ENCODE results near the gene VAV2. TPM values are rescaled to one million over a fixed set of nuclear protein-coding genes. Genes with fewer than 3 reads are reported as not detected.
"Not testable (repeated sequence)": the region's sequence is repeated elsewhere in the genome, so short reads cannot be mapped to it uniquely, and the experiment has no call there.

VAV2 gene
- total RNA-seq, 1 experiment from 2014 or later, result 28.0 TPM

- Histone ChIP-seq H3K27ac (0 out of 2 replicates have a peak overlapping the region, but pooled peaks have one; percentile 3), H3K27me3 (no peaks in the 10 kb centered on the region), H3K36me3 (no peaks in the 10 kb centered on the region), H3K4me3 (no peak overlapping the region), H3K4me1 (peaks cover 31% of the 10 kb centered on the region), H3K9me3 (replicated peaks) (no peaks in the 10 kb centered on the region)
- DNase-seq, result peak; percentile 85 to 93
Measured at GRCh38 chr9:133994353-133995011, 2.4 kb upstream of the VAV2 start.

DNA sequence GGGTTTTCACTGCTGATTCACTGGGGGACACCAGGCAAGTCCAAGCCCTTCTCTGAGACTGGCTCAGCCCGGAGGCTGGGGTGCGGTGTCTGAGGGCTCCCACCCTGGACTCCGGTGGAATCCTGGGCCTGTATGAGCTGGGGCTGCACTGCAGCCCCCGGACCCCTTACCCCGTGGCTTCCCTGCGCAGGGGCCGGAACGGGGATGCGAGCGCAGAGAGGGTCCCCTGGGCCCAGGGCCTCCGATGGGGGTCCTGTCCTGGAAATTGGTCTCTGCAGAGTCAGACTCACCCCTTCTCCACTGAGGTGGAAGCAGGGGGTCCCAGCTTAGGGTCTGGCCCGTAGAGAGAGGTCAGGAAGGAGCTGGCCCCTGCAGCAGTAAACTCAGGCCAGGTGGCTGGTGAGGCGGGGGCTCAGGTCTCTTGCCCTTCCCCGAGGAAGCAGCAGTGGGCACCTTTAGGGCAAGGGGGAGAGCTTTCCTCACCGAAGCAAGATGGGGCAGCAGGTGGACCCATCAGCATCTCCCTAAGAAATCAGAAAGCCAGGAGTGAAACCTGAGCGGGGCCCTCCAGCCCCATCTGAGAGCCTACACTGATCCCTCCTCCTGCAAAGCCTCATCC lies 1.6 kb upstream of the VAV2 start:
- no peaks in the 10 kb centered on the region for H3K36me3 ChIP-seq
- DNase-seq, result no peak
- H3K4me3 ChIP-seq, result peak overlapping the region; percentile 85
- no peaks in the 10 kb centered on the region for H3K9me3 ChIP-seq (replicated peaks)
- peak overlapping the region; percentile 83 for H3K27ac ChIP-seq
- no peaks in the 10 kb centered on the region for H3K27me3 ChIP-seq
- H3K4me1 ChIP-seq, result peaks cover 24% of the 10 kb centered on the region

DNA sequence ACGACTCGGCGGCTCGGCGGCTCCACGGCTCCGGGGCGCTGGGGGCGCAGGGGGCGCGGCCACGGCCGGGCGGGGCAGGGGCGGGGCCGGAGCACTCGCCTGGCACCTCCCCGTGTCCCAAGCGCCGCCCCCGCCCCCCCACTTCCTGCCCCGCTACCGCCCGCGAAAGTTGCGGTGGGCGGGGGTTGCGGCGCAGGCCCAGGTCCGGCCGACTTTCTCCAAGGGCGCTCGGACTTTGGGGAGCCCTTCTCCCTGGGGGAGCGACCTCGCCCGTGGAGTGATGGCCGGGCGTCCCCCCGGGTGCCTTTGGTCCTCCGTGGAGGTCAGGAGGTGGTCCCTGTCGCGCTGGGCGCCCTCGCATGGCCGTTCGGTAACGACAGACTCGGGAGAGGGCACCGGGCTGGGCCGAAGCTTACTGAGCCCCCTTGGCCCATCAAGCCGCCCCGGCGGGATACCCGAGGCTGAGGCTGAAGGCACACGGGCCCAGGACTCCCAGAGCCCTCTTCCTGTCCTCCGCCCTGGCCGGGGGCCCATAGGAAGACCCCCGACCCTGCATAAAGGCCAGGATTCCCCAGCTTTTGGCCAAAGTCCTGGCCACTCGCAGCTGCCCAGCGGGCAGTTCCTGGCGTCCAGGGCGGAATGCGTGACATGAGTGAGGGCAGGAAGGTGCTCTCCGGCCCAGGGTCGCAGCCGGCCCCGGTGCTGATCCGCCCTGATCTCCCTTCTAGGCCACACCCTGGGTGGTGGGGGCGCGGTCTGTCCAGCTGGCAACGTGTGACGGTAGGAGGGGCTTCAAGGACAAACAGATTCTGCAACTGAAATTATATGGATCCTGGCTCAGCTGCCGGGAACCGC lies 883 bp upstream of the VAV2 start:
- Histone ChIP-seq H3K27ac (peak overlapping the region; percentile 83), H3K4me1 (peaks cover 24% of the 10 kb centered on the region)
- peak; percentile 92 for DNase-seq

GRCh38 chr9:133991214-133991921 lies 756 bp downstream of the VAV2 start:
- Histone ChIP-seq H3K27me3 (no peaks in the 10 kb centered on the region), H3K4me1 (peaks cover 21% of the 10 kb centered on the region), H3K9me3 (replicated peaks) (no peaks in the 10 kb centered on the region), H3K4me3 (peak overlapping the region; percentile 85), H3K36me3 (no peaks in the 10 kb centered on the region), H3K27ac (peak overlapping the region; percentile 23; the same call in 1 of the 2 replicates)
- peak in 1 of 2 experiments; percentile 31 for DNase-seq

More for the DNA sequence above, 883 bp upstream of the VAV2 start:
- no peaks in the 10 kb centered on the region for H3K9me3 ChIP-seq (replicated peaks)
- peak overlapping the region; percentile 85 for H3K4me3 ChIP-seq
- no peaks in the 10 kb centered on the region for H3K27me3 ChIP-seq
- H3K36me3 ChIP-seq, result no peaks in the 10 kb centered on the region

DNA sequence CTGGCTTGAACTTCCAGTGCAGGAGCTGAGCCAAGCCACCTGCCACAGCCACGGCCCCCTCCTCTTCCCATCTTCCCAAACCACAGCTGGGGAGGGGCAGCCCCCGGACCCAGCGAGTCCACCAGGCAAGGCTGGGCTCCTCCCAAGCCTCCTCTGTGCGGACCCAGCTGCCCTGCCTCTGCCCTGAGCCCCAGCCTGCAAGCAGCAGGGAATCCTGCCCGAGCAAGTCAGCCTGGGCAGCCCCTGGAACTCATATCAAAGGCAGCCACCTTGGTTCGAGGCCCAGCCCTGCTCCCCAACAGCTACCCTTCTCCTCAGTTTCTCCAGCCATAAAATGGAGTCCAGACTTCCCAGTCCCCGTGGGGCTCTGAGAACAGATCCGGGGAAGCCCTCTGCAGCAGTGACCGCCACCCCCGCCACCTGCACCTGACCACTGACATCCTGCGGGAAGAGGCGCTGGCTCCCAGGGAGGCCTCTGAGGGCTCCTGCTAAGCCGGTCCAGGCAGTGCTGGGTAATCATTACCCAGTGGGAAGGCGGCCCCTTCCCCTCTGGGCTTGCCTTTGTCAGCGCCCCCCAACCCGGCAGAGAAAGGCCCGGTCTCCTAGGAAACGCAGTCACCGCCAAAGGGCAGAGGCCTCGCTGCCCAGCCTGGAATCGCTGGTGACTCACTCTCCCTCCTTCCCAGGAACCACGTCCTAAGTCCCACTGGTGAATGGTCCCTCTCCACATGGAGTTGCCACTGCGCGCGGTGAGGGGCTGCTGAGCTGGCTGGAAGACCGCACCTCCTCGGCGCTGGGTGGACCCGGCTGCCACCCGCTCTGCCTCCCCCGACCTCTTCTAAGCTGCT lies 1.5 kb downstream of the VAV2 start:
- peak overlapping the region; percentile 85 for H3K4me3 ChIP-seq
- H3K36me3 ChIP-seq, result no peaks in the 10 kb centered on the region
- peaks cover 21% of the 10 kb centered on the region for H3K4me1 ChIP-seq
- no peaks in the 10 kb centered on the region for H3K27me3 ChIP-seq
- peak overlapping the region; percentile 23; the same call in 1 of the 2 replicates for H3K27ac ChIP-seq
- peak; percentile 66 to 72 for DNase-seq
- H3K9me3 ChIP-seq (replicated peaks), result no peaks in the 10 kb centered on the region

GRCh38 chr9:133989625-133990365 lies 2.3 kb downstream of the VAV2 start:
- DNase-seq, result peak in 1 of 2 experiments; percentile 2
- peaks cover 16% of the 10 kb centered on the region for H3K4me1 ChIP-seq
- no peaks in the 10 kb centered on the region for H3K36me3 ChIP-seq
- H3K27me3 ChIP-seq, result no peaks in the 10 kb centered on the region
- H3K27ac ChIP-seq, result no peak overlapping the region
- no peaks in the 10 kb centered on the region for H3K9me3 ChIP-seq (replicated peaks)
- peak overlapping the region; percentile 85 for H3K4me3 ChIP-seq

DNA sequence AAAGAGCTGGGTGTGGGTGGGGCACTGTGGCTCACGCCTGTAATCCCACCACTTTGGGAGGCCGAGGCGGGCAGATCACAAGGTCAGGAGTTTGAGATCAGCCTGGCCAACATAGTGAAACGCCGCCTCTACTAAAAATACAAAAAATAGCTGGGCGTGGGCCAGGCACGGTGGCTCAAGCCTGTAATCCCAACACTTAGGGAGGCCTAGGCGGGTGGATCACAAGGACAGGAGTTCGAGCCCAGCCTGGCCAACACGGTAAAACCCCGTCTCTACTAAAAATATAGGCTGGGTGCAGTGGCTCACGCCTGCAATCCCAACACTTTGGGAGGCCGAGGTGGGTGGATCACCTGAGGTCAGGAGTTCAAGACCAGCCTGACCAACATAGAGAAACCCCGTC lies 3.4 kb downstream of the VAV2 start:
- not testable (repeated sequence) for H3K4me3 ChIP-seq; DNase-seq; H3K27ac ChIP-seq; H3K36me3 ChIP-seq; H3K4me1 ChIP-seq; H3K9me3 ChIP-seq (replicated peaks); H3K27me3 ChIP-seq

GRCh38 chr9:133987946-133988665 lies 4.0 kb downstream of the VAV2 start:
- H3K9me3 ChIP-seq (replicated peaks), result no peaks in the 10 kb centered on the region
- H3K36me3 ChIP-seq, result no peaks in the 10 kb centered on the region
- no peak overlapping the region for H3K4me3 ChIP-seq
- DNase-seq, result peak in 1 of 2 experiments; percentile 2
- H3K27ac ChIP-seq, result no peak overlapping the region
- no peaks in the 10 kb centered on the region for H3K27me3 ChIP-seq
- H3K4me1 ChIP-seq, result peaks cover 7% of the 10 kb centered on the region; the same call in 1 of the 2 replicates

DNA sequence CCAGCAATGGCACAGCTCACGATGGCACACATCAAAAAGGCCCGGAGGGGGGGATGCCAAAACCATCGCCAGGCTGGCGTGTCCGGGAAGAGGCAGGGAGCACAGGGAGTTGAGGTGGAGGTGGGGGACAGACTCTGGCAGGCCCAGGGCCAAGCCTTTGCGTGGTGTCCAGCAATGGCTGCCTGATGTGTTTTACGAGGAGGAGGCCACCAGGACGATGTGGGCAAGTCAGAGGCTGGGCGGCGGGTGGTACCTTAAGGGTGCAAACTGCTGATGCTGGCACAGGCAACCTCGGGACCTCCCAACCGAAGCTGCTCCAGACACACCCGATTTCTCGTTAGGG lies 4.7 kb downstream of the VAV2 start:
- no peak overlapping the region for H3K4me3 ChIP-seq
- H3K27ac ChIP-seq, result no peak overlapping the region
- no peaks in the 10 kb centered on the region for H3K27me3 ChIP-seq
- peaks cover 11% of the 10 kb centered on the region; the same call in 1 of the 2 replicates for H3K4me1 ChIP-seq
- peak in 1 of 2 experiments; percentile 2 for DNase-seq
- H3K36me3 ChIP-seq, result no peaks in the 10 kb centered on the region
- H3K9me3 ChIP-seq (replicated peaks), result no peaks in the 10 kb centered on the region

GRCh38 chr9:133986774-133987445 lies 5.2 kb downstream of the VAV2 start:
- no peak for DNase-seq
- Histone ChIP-seq H3K27ac (no peak overlapping the region), H3K4me1 (peaks cover 15% of the 10 kb centered on the region; the same call in 1 of the 2 replicates), H3K4me3 (no peak overlapping the region), H3K27me3 (no peaks in the 10 kb centered on the region), H3K36me3 (no peaks in the 10 kb centered on the region), H3K9me3 (replicated peaks) (no peaks in the 10 kb centered on the region)

DNA sequence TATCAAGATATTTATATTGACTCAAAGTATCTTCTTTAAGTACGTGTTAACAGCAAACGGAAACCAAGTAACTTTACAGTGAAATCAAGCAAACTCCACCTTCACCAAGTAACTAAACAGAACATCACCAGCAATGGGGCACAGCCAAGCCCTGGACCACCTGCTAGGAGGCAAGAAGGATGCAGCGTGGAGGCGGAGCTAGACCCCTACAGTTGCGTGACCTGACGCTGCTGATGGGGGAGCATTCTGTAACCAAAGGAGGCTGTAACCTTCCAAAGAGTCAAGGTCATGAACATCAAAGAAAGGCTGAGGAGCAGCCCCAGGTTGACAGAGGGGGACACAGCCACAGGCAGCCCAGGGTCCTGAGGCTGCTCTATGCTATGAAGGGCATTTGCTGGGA lies 6.1 kb downstream of the VAV2 start:
- Histone ChIP-seq H3K9me3 (replicated peaks) (no peaks in the 10 kb centered on the region), H3K36me3 (no peaks in the 10 kb centered on the region), H3K4me1 (peaks cover 24% of the 10 kb centered on the region), H3K27me3 (no peaks in the 10 kb centered on the region), H3K4me3 (no peak overlapping the region), H3K27ac (no peak overlapping the region)
- DNase-seq, result no peak

DNA sequence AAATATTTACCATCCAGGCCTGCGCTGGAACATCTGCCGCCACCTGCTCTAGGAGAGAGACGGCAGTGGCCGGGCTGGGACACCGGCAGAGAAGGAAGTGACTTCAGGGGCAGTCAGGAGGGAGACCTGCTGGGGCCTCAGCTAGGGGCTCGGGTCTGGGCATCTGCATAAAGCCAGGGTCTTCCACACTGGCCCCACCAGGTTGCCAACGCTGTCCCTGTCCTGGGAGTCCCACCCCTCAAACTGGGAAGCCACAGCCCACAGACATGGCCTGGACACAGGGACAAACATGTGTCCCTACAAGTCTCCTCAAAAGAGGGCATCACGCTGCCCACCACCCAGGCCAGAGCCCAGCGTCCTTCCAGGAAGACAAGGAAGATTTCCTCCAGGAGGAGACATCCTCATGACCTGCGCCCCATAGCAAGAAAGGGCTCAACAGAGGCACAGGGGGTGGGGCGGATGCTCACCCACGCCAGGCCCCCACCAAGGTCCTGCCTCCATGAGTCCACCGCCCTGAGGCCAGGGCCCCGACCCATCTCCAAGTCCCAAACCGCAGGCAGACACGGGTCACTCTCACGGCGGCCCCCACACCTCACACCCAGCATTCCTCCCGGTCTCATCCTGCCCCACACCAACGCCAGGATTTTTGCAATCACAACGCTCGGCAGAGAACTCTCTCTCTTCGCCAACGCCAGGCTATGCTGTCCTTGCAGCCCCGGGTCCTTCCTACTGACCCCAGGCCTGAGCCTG lies 9.0 kb downstream of the VAV2 start:
- Histone ChIP-seq H3K27ac (no peak overlapping the region), H3K36me3 (no peaks in the 10 kb centered on the region), H3K4me1 (peaks cover 43% of the 10 kb centered on the region), H3K27me3 (no peaks in the 10 kb centered on the region), H3K9me3 (replicated peaks) (no peaks in the 10 kb centered on the region), H3K4me3 (no peak overlapping the region)
- no peak for DNase-seq

All from SJCRH30 (cell line).